HEK293 (cell line): ENCODE data around the gene ENOX2.

Experiments
- CTCF ChIA-PET: fragments of 350-600 bp; formaldehyde crosslinking; extraction: SDS; loops from one replicate; lab custom pipeline; 2021; ENCODE audit warnings: antibody characterized with exemption; lab: Yijun Ruan, JAX
- POLR2A ChIA-PET: fragments of 300-600 bp; formaldehyde crosslinking; extraction: SDS; loops from one replicate; lab custom pipeline; 2020; ENCODE audit warnings: antibody characterized with exemption, inconsistent platforms; lab: Yijun Ruan, JAX
- H3K27ac ChIP-seq: fragments of 200-500 bp; sonication (Bioruptor generic); 2 replicates; pipeline ENCODE4 v1.5.1; 2014; ENCODE audit warnings: low read depth, low read length, control low read depth, inconsistent platforms; ENCODE audit errors: extremely low read depth
- H3K36me3 ChIP-seq, 2 experiments: fragments of 200-500 bp in 1 of 2; sonication (Bioruptor generic) in 1 of 2; 1 replicate in 1 of 2; 2 replicates in 1 of 2; pipeline ENCODE4 v1.5.1; 2014 to 2017; ENCODE audit warnings: inconsistent platforms in 2 of 2, low read length in 2 of 2; ENCODE audit not compliant: control insufficient read depth in 2 of 2, insufficient read depth in 1 of 2
- H3K4me1 ChIP-seq: fragments of 200-500 bp; sonication (Bioruptor generic); 2 replicates; pipeline ENCODE4 v1.5.1; 2014; ENCODE audit warnings: mild to moderate bottlenecking, low read length, inconsistent platforms; ENCODE audit not compliant: control insufficient read depth, insufficient read depth
- H3K4me3 ChIP-seq: 2 replicates; pipeline ENCODE4 v1.5.1; 2011; ENCODE audit warnings: low read depth, mild to moderate bottlenecking, control low read depth, low read length, moderate library complexity
- H3K9me3 ChIP-seq: fragments of 200-500 bp; sonication (Bioruptor generic); 2 replicates; pipeline ENCODE4 v1.5.1; 2014; ENCODE audit warnings: low read depth, low read length, inconsistent platforms; ENCODE audit not compliant: control insufficient read depth, insufficient read depth
- CTCF ChIP-seq: fragments of 450-650 bp; formaldehyde crosslinking; IDR thresholded peaks from 2 replicates; pipeline ENCODE4 v1.5.1; 2016; ENCODE audit warnings: missing biosample characterization, missing genetic modification characterization
- GLIS1 ChIP-seq: fragments of 450-650 bp; formaldehyde crosslinking; IDR thresholded peaks from 2 replicates; pipeline ENCODE4 v1.5.1; 2016; ENCODE audit warnings: missing biosample characterization, missing genetic modification characterization
- IKZF3 ChIP-seq: fragments of 450-650 bp; IDR thresholded peaks from 2 replicates; pipeline ENCODE4 v1.5.0; 2018; ENCODE audit warnings: missing biosample characterization, mild to moderate bottlenecking, missing genetic modification characterization, moderate library complexity
- OSR2 ChIP-seq: fragments of 450-650 bp; formaldehyde crosslinking; IDR thresholded peaks from 2 replicates; pipeline ENCODE4 v1.5.1; 2016; ENCODE audit warnings: missing biosample characterization, missing genetic modification characterization
- SCRT1 ChIP-seq: fragments of 450-650 bp; formaldehyde crosslinking; IDR thresholded peaks from 2 replicates; pipeline ENCODE4 v1.5.1; 2016; ENCODE audit warnings: missing biosample characterization, missing genetic modification characterization, borderline replicate concordance
- SCRT2 ChIP-seq: fragments of 450-650 bp; formaldehyde crosslinking; IDR thresholded peaks from 2 replicates; pipeline ENCODE4 v1.5.1; 2016; ENCODE audit warnings: missing biosample characterization, missing genetic modification characterization
- YY1 ChIP-seq: fragments of 450-650 bp; formaldehyde crosslinking; IDR thresholded peaks from 2 replicates; pipeline ENCODE4 v1.5.1; 2018; ENCODE audit warnings: missing biosample characterization, missing genetic modification characterization
- ZBTB17 ChIP-seq: fragments of 450-650 bp; formaldehyde crosslinking; IDR thresholded peaks from 2 replicates; pipeline ENCODE4 v1.5.1; 2016; ENCODE audit warnings: missing biosample characterization, missing genetic modification characterization
- ZNF121 ChIP-seq: fragments of 450-650 bp; formaldehyde crosslinking; IDR thresholded peaks from 2 replicates; pipeline ENCODE4 v1.5.1; 2016; ENCODE audit warnings: missing biosample characterization, missing genetic modification characterization
- ZNF133 ChIP-seq: fragments of 450-650 bp; formaldehyde crosslinking; IDR thresholded peaks from 2 replicates; pipeline ENCODE4 v1.5.1; 2016; ENCODE audit warnings: missing biosample characterization, missing genetic modification characterization
- ZNF155 ChIP-seq: fragments of 450-650 bp; formaldehyde crosslinking; IDR thresholded peaks from 2 replicates; pipeline ENCODE4 v1.5.1; 2016; ENCODE audit warnings: missing biosample characterization, missing genetic modification characterization
- ZNF23 ChIP-seq: fragments of 450-650 bp; formaldehyde crosslinking; IDR thresholded peaks from 2 replicates; pipeline ENCODE4 v1.5.1; 2016; ENCODE audit warnings: missing biosample characterization, missing genetic modification characterization, borderline replicate concordance
- ZNF248 ChIP-seq: fragments of 450-650 bp; formaldehyde crosslinking; IDR thresholded peaks from 2 replicates; pipeline ENCODE4 v1.5.1; 2017; ENCODE audit warnings: missing biosample characterization, missing genetic modification characterization
- ZNF416 ChIP-seq: fragments of 450-650 bp; formaldehyde crosslinking; IDR thresholded peaks from 2 replicates; pipeline ENCODE4 v1.5.1; 2016; ENCODE audit warnings: missing biosample characterization, missing genetic modification characterization
- ZNF521 ChIP-seq: fragments of 450-650 bp; formaldehyde crosslinking; IDR thresholded peaks from 2 replicates; pipeline ENCODE4 v1.5.1; 2017; ENCODE audit warnings: missing biosample characterization, mild to moderate bottlenecking, missing genetic modification characterization
- ZNF529 ChIP-seq: fragments of 450-650 bp; formaldehyde crosslinking; IDR thresholded peaks from 2 replicates; pipeline ENCODE4 v1.5.1; 2017; ENCODE audit warnings: missing genetic modification characterization, missing biosample characterization; ENCODE audit not compliant: insufficient replicate concordance
- ZNF558 ChIP-seq: fragments of 450-650 bp; formaldehyde crosslinking; IDR thresholded peaks from 2 replicates; pipeline ENCODE4 v1.5.1; 2016; ENCODE audit warnings: missing biosample characterization, missing genetic modification characterization
- ZNF585B ChIP-seq: fragments of 450-650 bp; formaldehyde crosslinking; IDR thresholded peaks from 2 replicates; pipeline ENCODE4 v1.5.1; 2016; ENCODE audit warnings: missing biosample characterization, missing genetic modification characterization
- ZNF654 ChIP-seq: fragments of 450-650 bp; formaldehyde crosslinking; IDR thresholded peaks from 2 replicates; pipeline ENCODE4 v1.5.1; 2016; ENCODE audit warnings: low read depth, missing biosample characterization, missing genetic modification characterization
- ZNF777 ChIP-seq: fragments of 450-650 bp; formaldehyde crosslinking; IDR thresholded peaks from 2 replicates; pipeline ENCODE4 v1.5.1; 2017; ENCODE audit warnings: missing biosample characterization, missing genetic modification characterization, borderline replicate concordance
- ZNF785 ChIP-seq: fragments of 450-650 bp; formaldehyde crosslinking; IDR thresholded peaks from 2 replicates; pipeline ENCODE4 v1.5.1; 2016; ENCODE audit warnings: missing biosample characterization, missing genetic modification characterization
- ZNF791 ChIP-seq: fragments of 450-650 bp; formaldehyde crosslinking; IDR thresholded peaks from 2 replicates; pipeline ENCODE4 v1.5.1; 2016; ENCODE audit warnings: missing biosample characterization, missing genetic modification characterization
- ZSCAN5A ChIP-seq: fragments of 450-650 bp; formaldehyde crosslinking; IDR thresholded peaks from 2 replicates; pipeline ENCODE4 v1.5.1; 2016; ENCODE audit warnings: missing biosample characterization, missing genetic modification characterization

The ENOX2 gene

GRCh38 chrX:130658310-130658709 lies 244.7 kb downstream of the ENOX2 start:
- peak; percentile 99 for TF ChIP-seq ZNF558 (tag by site-specific recombination)
- no peak for TF ChIP-seq ZNF529
- TF ChIP-seq, all 188 proteins: peak for 1
- Histone ChIP-seq H3K27ac (no peak overlapping the region), H3K36me3 (no peaks in the 10 kb centered on the region), H3K9me3 (peaks cover 11% of the 10 kb centered on the region), H3K4me1 (no peaks in the 10 kb centered on the region), H3K4me3 (no peak overlapping the region)
- CTCF ChIA-PET = no interaction called here
- POLR2A ChIA-PET = no interaction called here

- no peaks in the 10 kb centered on the region for H3K4me1 ChIP-seq
- no peaks in the 10 kb centered on the region for H3K36me3 ChIP-seq
- ChIA-PET POLR2A (no interaction called here), CTCF (interaction anchor here (0.9 kb wide), 1 partner anchor 342 kb away, joined by 3 read pairs; no protein-coding TSS in a partner anchor)
- peaks cover 11% of the 10 kb centered on the region for H3K9me3 ChIP-seq
- H3K4me3 ChIP-seq = no peak overlapping the region
- TF ChIP-seq ZNF521 = no peak
- TF ChIP-seq ZNF155 (tag by site-specific recombination) = no peak
- no peak for TF ChIP-seq ZBTB17 (tag by site-specific recombination)
- TF ChIP-seq ZNF785 (tag by site-specific recombination) = no peak
- no peak for TF ChIP-seq ZNF585B
- no peak for TF ChIP-seq ZSCAN5A (tag by site-specific recombination)
- TF ChIP-seq ZNF654 (tag by site-specific recombination) = no peak
- TF ChIP-seq IKZF3 (tag by site-specific recombination) = no peak
- no peak for TF ChIP-seq ZNF777 (tag by site-specific recombination)
- TF ChIP-seq ZNF248 (tag by site-specific recombination) = no peak
- TF ChIP-seq GLIS1 (tag by site-specific recombination) = no peak
- TF ChIP-seq ZNF23 (tag by site-specific recombination) = no peak
- TF ChIP-seq ZNF791 = no peak
- TF ChIP-seq ZNF416 = no peak
- no peak for TF ChIP-seq YY1 (tag by site-specific recombination)
- TF ChIP-seq ZNF133 (tag by site-specific recombination) = no peak
- no peak for TF ChIP-seq OSR2
- TF ChIP-seq CTCF (tag by site-specific recombination) = no peak
- H3K27ac ChIP-seq = no peak overlapping the region
Observed at GRCh38 chrX:130654409-130654950, 248.5 kb downstream of the ENOX2 start.

GRCh38 chrX:130652824-130653578 lies 250.0 kb downstream of the ENOX2 start:
- Histone ChIP-seq H3K36me3 (no peaks in the 10 kb centered on the region), H3K4me1 (no peaks in the 10 kb centered on the region), H3K9me3 (peaks cover 8% of the 10 kb centered on the region), H3K4me3 (no peak overlapping the region), H3K27ac (no peak overlapping the region)
- ChIA-PET POLR2A (no interaction called here), CTCF (no interaction called here)
- TF ChIP-seq ZNF121 (tag by site-specific recombination) (no peak), SCRT1 (tag by site-specific recombination) (peak; percentile 52; the same call in 1 of the 2 replicates), SCRT2 (peak; percentile 55)
